ENCODE results near the gene ASMTL. TPM values are rescaled to one million over a fixed set of nuclear protein-coding genes. Genes with fewer than 3 reads are reported as not detected.

Gene ASMTL
- total and polyA plus RNA-seq, 2 donors (not counting 1 experiment from before 2014, with no cell fraction given) = 12.9 to 19.8 TPM

DNA sequence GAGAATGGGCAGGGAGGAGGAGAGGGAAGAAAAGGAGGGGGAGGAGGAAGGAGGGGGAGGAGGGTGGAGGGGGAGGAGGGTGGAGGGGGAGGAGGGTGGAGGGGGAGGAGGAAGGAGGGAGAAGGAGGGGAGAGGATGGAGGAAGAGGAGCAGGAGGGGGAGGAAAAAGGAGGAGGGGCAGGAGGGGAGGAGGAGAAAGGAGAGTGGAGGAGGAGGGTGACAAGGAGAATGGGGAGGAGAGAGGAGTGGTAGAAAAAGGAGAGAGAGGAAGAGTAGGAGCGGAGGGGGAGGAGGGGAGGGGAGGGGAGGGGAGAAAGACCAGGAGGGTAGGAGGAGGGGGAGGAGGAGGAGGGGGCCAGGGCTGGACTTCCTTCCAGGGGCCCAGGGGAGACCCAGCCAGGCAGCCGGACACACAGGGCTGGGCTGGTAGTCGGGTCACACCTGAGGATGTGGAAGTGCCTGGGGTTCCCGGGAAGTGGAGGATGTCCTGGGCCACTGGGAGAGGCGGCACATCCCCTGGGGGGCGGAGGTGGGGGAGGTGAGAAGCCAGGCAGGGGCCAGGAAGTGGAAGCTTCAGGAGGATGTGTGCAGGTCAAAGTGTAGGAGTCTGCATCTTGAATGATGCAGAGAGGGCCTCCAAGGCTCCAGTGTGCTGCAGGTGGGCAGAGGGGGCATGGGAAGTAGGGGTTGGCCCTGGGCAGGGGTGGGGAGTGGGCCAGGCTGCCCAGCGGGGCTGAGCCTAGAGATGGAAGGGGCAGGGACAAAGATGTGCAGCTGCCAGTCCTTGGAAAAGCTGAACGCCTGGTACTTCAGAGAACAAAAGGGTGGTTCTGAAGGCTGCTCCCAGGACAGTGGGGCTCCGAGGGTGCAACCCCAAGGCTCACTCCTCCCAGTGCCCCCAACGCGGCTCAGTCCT lies 97.3 kb downstream of the ASMTL start:
- Histone ChIP-seq H3K4me3 (replicated peaks in 1 of 4; ENCODE audit: control extremely low read depth in 1 of 4, insufficient read depth in 1 of 4, low read depth in 3 of 4, low read length in 4 of 4) (no peak overlapping the region), H4K20me1 (ENCODE audit: control insufficient read depth, extremely low read depth, insufficient read depth, low read length) (no peaks in the 10 kb centered on the region), H3K27ac (ENCODE audit: insufficient read depth, low read length) (no peak overlapping the region), H3K4me2 (ENCODE audit: extremely low read depth, insufficient read depth, low read length) (no peak overlapping the region), H3K79me2 (ENCODE audit: control insufficient read depth, insufficient read depth, low read length) (no peaks in the 10 kb centered on the region), H3K9ac (ENCODE audit: insufficient read depth, low read length) (no peak overlapping the region), H3K4me1 (ENCODE audit: control insufficient read depth, extremely low read depth, insufficient read depth, low read length) (no peaks in the 10 kb centered on the region), H3K36me3 (ENCODE audit: control insufficient read depth, insufficient read depth, low read length) (no peaks in the 10 kb centered on the region), H2AFZ (ENCODE audit: low read length) (no peak overlapping the region), H3K9me3 (ENCODE audit: control insufficient read depth, insufficient read depth, low read depth, low read length) (no peaks in the 10 kb centered on the region), H3K27me3 (ENCODE audit: control insufficient read depth, insufficient read depth, low read length) (no peaks in the 10 kb centered on the region)
- TF ChIP-seq EZH2 (IDR thresholded peaks at IDR 0.05; ENCODE audit: low read length, missing control alignments) = no peak
- TF ChIP-seq, protein P1, sequence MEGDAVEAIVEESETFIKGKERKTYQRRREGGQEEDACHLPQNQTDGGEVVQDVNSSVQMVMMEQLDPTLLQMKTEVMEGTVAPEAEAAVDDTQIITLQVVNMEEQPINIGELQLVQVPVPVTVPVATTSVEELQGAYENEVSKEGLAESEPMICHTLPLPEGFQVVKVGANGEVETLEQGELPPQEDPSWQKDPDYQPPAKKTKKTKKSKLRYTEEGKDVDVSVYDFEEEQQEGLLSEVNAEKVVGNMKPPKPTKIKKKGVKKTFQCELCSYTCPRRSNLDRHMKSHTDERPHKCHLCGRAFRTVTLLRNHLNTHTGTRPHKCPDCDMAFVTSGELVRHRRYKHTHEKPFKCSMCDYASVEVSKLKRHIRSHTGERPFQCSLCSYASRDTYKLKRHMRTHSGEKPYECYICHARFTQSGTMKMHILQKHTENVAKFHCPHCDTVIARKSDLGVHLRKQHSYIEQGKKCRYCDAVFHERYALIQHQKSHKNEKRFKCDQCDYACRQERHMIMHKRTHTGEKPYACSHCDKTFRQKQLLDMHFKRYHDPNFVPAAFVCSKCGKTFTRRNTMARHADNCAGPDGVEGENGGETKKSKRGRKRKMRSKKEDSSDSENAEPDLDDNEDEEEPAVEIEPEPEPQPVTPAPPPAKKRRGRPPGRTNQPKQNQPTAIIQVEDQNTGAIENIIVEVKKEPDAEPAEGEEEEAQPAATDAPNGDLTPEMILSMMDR (conservative IDR thresholded peaks at IDR 0.05 in 1 of 2, IDR thresholded peaks at IDR 0.05 in 1 of 2; ENCODE audit: low read depth in 1 of 2, low read length in 2 of 2) = no peak
- no peak for DNase-seq (ENCODE audit: low read depth in 2 of 2)

DNA sequence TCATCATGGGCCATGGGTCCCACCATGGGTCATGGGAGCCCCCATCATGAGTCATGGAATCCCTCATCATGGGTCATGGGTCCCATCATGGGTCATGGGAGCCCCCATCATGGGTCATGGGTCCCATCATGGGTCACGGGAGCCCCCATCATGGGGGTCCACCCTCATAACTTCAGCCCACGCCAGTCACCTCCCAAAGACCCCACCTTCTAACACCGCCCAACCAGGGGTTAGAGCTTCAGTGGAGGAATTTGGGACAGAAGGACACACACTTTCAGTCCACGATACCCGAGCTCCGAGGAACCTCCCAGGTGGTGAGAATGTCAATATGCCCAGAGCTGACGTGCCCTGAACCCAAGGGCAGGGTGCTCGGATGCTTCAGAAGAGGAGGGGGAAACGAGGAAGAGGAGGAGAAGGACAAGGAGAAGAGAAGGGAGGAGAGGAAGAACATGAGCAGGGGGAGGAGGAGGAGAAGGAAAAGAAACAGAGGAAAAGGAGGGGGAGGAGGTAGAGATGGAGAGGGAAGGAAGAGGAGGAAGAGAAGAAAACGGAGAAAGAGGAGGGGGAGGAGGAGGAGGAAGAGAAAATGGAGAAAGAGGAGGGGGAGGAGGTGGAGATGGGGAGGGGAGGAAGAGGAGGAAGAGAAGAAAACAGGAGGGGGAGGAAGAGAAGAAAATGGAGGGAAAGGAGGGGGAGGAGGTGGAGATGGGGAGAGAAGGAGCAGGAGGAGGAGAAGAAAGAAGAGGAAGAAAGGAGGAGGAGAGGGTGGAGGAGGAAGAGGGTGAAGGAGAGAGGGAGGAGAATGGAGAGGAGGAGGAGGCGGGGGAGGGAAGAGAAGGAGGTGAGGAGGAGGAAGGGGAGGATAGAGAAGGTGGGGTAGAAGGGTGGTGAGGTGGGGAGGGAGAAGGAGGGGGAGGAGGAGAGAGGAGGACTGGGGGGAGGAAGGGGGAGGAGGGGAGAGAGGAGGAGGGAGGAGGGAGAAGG lies 98.4 kb downstream of the ASMTL start:
- no peaks in the 10 kb centered on the region for H3K4me1 ChIP-seq (ENCODE audit: control insufficient read depth, extremely low read depth, insufficient read depth, low read length)
- H3K79me2 ChIP-seq (ENCODE audit: control insufficient read depth, insufficient read depth, low read length) = no peaks in the 10 kb centered on the region
- no peak overlapping the region for H2AFZ ChIP-seq (ENCODE audit: low read length)
- no peak overlapping the region for H3K9ac ChIP-seq (ENCODE audit: insufficient read depth, low read length)
- no peak for DNase-seq (ENCODE audit: low read depth in 2 of 2)
- no peaks in the 10 kb centered on the region for H4K20me1 ChIP-seq (ENCODE audit: control insufficient read depth, extremely low read depth, insufficient read depth, low read length)
- TF ChIP-seq, protein P1 (conservative IDR thresholded peaks at IDR 0.05 in 1 of 2, IDR thresholded peaks at IDR 0.05 in 1 of 2; ENCODE audit: low read depth in 1 of 2, low read length in 2 of 2) = no peak
- TF ChIP-seq EZH2 (IDR thresholded peaks at IDR 0.05; ENCODE audit: low read length, missing control alignments) = no peak
- H3K4me2 ChIP-seq (ENCODE audit: extremely low read depth, insufficient read depth, low read length) = no peak overlapping the region
- no peaks in the 10 kb centered on the region for H3K27me3 ChIP-seq (ENCODE audit: control insufficient read depth, insufficient read depth, low read length)
- no peak overlapping the region for H3K4me3 ChIP-seq (replicated peaks in 1 of 4; ENCODE audit: control extremely low read depth in 1 of 4, insufficient read depth in 1 of 4, low read depth in 3 of 4, low read length in 4 of 4)
- no peaks in the 10 kb centered on the region for H3K9me3 ChIP-seq (ENCODE audit: control insufficient read depth, insufficient read depth, low read depth, low read length)
- no peaks in the 10 kb centered on the region for H3K36me3 ChIP-seq (ENCODE audit: control insufficient read depth, insufficient read depth, low read length)
- no peak overlapping the region for H3K27ac ChIP-seq (ENCODE audit: insufficient read depth, low read length)

Other genes starting within 250 kb of the ASMTL start
- gene CRLF2, start 240.3 kb downstream of the ASMTL start, total RNA-seq = not detected in 2 replicates
- gene CRLF2, start 240.3 kb downstream of the ASMTL start, polyA plus RNA-seq = not detected in 2 replicates
- gene CSF2RA, start 184.1 kb downstream of the ASMTL start, total RNA-seq = not detected in 2 replicates
- gene CSF2RA, start 184.1 kb downstream of the ASMTL start, polyA plus RNA-seq = not detected in 2 replicates
- under 0.01 TPM in 1 of 2 replicates, not detected in the other for gene IL3RA, start 116.1 kb downstream of the ASMTL start, total RNA-seq
- gene IL3RA, start 116.1 kb downstream of the ASMTL start, polyA plus RNA-seq = 0.03 TPM in 1 of 2 replicates, not detected in the other
- gene SLC25A6, start 60.8 kb downstream of the ASMTL start, total RNA-seq = 158 and 194 TPM in 2 replicates
- 220 and 228 TPM in 2 replicates for gene SLC25A6, start 60.8 kb downstream of the ASMTL start, polyA plus RNA-seq
- not detected in 2 replicates for gene P2RY8, start 84.3 kb upstream of the ASMTL start, total RNA-seq
- not detected in 2 replicates for gene P2RY8, start 84.3 kb upstream of the ASMTL start, polyA plus RNA-seq
- gene AKAP17A, start 138.7 kb upstream of the ASMTL start, total RNA-seq = 17.8 and 18.0 TPM in 2 replicates
- 9.1 and 9.3 TPM in 2 replicates for gene AKAP17A, start 138.7 kb upstream of the ASMTL start, polyA plus RNA-seq
- not detected in 2 replicates for gene ASMT, start 162.2 kb upstream of the ASMTL start, total RNA-seq
- gene ASMT, start 162.2 kb upstream of the ASMTL start, polyA plus RNA-seq = not detected in 2 replicates

Measured in fibroblast of lung (primary cell).